Measurements from ENCODE around the gene TPTE2.
"Not testable (repeated sequence)": the region's sequence is repeated elsewhere in the genome, so short reads cannot be mapped to it uniquely, and the experiment has no call there.

Gene TPTE2

DNA sequence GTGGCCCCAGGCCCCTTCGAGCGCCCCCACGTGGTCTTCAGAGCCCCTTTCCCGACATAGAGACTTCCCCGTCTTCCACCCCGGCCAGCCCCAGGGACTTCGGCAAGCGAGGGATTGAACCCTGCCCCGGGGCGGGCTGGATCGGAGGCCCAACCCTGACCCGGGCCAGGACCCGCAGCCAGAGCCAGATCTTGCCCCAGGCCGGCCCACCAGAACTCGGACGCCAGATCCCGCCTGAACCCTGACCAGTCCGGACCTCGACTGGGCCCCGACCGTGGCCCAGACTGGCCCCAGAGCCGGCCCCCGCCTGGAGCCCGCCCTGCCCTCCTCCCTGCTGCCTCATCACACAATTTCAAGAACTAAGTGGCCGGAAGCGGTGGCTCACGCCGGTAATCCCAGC lies 253 bp upstream of the TPTE2 start:
- no peak for DNase-seq

GRCh38 chr13:19560672-19561071 lies 660 bp downstream of the TPTE2 start:
- DNase-seq: not testable (repeated sequence)

DNA sequence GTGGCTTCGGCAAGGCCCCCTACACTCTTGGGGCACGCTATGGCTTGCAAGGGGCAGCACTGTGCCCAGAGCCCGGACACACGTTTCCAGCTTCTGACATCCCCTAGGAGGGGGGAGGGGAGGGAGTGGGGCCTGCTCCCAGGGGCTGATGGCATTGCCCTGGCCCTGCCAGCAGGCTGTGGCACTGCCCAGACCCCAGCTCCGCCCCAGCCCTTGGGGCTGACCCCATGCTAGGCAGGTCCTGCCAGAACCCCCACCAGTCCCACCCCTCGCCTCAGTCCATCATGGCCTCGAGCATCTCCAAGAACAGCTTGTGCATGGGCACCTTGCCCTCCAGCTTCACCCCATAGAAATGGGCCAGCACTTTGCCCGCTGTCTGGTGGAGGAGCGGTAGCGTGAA lies 1.6 kb downstream of the TPTE2 start:
- DNase-seq: not testable (repeated sequence)

DNA sequence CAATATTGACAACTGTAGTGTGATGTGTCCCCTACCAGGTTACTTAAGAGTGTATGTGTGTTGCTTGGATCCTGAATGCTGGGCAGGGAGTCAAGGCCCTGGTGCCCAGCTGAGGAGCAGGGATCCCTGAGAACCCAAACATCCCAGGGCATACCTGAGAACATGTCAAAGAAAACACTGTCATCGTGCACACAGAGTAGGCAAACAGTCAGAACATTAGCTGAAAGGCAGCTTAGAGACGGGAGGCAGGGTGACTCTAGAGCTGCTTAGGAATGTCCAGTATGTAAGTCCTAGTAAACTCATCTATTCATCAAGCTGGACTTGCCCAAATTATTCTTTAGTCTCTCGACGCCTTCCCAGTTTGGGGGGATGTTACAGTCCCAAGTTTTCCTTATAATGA lies 4.0 kb downstream of the TPTE2 start:
- not testable (repeated sequence) for DNase-seq

DNA sequence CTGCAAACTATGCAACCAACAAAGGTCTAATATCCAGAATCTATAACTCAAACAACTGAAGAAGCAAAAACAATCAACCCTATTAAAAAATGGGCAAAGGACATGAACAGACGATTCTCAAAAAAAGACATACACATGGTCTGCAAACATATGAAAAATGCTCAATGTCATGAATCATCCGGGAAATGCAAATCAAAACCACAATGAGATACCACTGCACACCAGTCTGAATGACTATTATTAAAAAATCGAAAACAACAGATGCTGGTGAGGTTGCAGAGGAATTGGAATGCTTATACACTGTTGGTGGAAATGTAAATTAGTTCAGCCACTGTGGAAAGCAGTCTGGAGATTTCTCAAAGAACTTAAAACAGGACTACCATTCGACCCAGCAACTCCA lies 12.1 kb downstream of the TPTE2 start:
- not testable (repeated sequence) for DNase-seq

DNA sequence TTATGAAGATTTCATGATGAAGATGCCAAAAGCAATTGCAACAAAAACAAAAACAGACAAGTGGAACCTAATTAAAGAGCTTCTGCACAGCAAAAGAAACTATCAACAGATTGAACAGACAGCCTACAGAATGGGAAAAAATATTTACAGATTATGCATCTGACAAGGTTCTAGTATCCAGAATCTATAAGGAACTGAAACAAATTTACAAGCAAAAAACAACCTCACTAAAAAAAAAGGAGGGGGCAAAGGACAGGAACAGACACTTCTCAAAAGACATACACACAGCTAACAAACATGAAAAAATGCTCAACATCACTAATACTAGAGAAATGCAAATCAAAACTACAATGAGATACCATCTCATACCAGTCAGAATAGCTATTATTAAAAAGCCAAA lies 35.7 kb downstream of the TPTE2 start:
- DNase-seq: not testable (repeated sequence)

- no peak for DNase-seq
Measured at GRCh38 chr13:19519049-19519448, 42.3 kb downstream of the TPTE2 start.

GRCh38 chr13:19507623-19508022 lies 53.7 kb downstream of the TPTE2 start:
- DNase-seq: not testable (repeated sequence)

- not testable (repeated sequence) for DNase-seq
Measured at GRCh38 chr13:19460126-19460525, 101.2 kb downstream of the TPTE2 start.

GRCh38 chr13:19439056-19439686 lies 122.2 kb downstream of the TPTE2 start:
- DNase-seq: not testable (repeated sequence)

- DNase-seq: not testable (repeated sequence)
Measured at GRCh38 chr13:19437780-19438179, 123.6 kb downstream of the TPTE2 start.

DNA sequence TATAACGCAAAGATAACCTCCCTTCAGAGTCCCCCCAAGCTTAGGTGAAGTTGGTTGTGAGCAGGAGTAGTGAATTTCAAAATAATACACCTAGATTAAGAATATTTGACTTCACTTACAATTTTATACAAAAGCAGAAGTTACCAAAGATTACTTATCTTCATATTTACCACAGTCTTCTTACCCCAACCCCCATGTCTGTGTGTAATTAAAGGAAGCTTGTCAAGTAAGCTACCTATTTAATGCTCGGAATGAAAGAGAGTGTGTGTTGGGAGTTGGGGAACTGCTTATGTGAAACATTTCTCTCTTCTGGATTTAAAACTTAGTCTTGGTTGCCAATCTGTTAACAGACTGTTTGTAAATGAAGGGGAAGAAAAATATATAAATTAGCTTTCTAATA lies 139.1 kb downstream of the TPTE2 start:
- not testable (repeated sequence) for DNase-seq

DNA sequence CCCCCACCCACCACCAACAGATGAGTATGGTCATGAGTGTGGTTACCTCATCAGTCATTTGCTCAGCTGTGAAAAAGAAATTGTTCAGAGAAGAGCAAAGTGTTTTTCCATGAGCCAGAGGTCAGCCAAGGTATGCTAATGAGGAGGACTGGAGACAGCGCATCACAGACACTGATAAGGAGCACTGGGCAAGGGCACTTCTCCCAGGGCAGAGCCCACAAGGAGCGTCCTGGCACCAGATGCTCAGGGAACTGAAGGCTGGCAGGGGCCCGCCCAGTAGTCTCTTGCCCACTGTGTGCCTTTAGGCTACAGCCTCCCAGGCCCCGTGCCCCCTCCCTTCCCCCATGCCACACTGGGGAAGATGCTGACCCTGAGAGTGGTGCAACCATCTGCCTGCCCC lies 148.8 kb downstream of the TPTE2 start:
- DNase-seq: not testable (repeated sequence)

DNA sequence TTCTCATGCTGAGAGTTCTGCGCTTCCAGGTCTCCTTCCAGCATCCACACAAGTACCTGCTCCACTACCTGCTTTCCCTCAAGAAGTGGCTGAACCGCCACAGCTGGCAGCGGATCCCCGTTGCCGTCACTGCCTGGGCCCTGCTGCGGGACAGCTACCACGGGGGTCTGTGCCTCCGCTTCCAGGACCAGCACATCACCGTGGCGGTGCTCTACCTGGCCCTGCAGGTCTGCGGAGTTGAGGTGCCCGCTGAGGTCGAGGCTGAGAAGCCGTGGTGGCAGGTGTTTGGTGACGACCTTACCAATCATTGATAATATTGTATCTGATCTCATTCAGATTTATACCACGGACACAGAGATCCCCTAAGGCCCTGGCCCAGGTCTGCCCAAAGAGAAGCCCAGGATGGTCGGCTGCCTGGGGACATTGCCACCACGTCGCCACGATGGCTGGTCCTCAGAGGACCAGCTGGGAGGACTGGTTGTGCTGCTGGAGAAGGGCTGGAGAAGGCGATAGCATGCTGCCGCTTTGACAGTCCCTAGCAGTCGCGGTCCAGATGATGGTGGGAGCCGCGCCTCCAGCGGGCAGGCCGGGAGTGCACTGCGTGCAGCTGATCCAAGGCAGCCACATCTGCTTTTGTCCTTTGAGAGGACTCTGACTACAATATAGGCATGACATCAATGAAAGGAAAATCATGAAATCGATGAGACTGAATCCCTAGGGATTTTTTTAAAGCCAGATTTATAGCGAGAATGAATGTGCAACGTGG lies 178.4 kb downstream of the TPTE2 start:
- DNase-seq: not testable (repeated sequence)

- no peak for DNase-seq
Measured at GRCh38 chr13:19382111-19382510, 179.2 kb downstream of the TPTE2 start.

Measured in activated gamma-delta T cell treated with Interleukin-2 at 50 U/mL for 16 hours (primary cell).